Measurements from ENCODE around the gene DPH2.

- TF ChIP-seq POLR2A (IDR thresholded peaks at IDR 0.05) (no peak), CTCF (IDR thresholded peaks at IDR 0.05) (no peak)
Measured at GRCh38 chr1:44021581-44022321, 51.9 kb downstream of the DPH2 start.

All from right lobe of liver (tissue), 4 donors.